ENCODE measurements around the gene TTC9B. TPM values are rescaled to one million over a fixed set of nuclear protein-coding genes. Genes with fewer than 3 reads are reported as not detected.
"Not testable (repeated sequence)": the region's sequence is repeated elsewhere in the genome, so short reads cannot be mapped to it uniquely, and the experiment has no call there.

Gene TTC9B
- total and polyA plus RNA-seq, 2 experiments from 2014 or later: 0.63 to 1.0 TPM

GRCh38 chr19:40174092-40174491 lies 44.1 kb downstream of the TTC9B start:
- H3K4me1 ChIP-seq (ENCODE audit: insufficient read depth): no peaks in the 10 kb centered on the region
- no peaks in the 10 kb centered on the region for H3K79me2 ChIP-seq (replicated peaks; ENCODE audit: insufficient read depth)
- no peak overlapping the region for H3K4me3 ChIP-seq
- H3K4me2 ChIP-seq: no peak overlapping the region
- no peaks in the 10 kb centered on the region for H3K36me3 ChIP-seq (ENCODE audit: insufficient read depth)
- no peaks in the 10 kb centered on the region for H3F3A ChIP-seq (replicated peaks; ENCODE audit: low read depth)
- no peaks in the 10 kb centered on the region for H4K20me1 ChIP-seq (replicated peaks; ENCODE audit: insufficient read depth)
- peaks cover 5% of the 10 kb centered on the region for H3K9me3 Mint-ChIP-seq
- peaks cover 3% of the 10 kb centered on the region for H3K27me3 Mint-ChIP-seq (ENCODE audit: insufficient read depth, low read depth, poor library complexity)
- H2AFZ ChIP-seq: no peak overlapping the region
- H3K9me2 ChIP-seq (ENCODE audit: insufficient read depth): no peaks in the 10 kb centered on the region
- DNase-seq (ENCODE audit: low spot score) (no peak), ATAC-seq (no peak)
- no peaks in the 10 kb centered on the region for H3K36me3 Mint-ChIP-seq (ENCODE audit: low read depth)
- H3K27ac ChIP-seq (ENCODE audit: low read depth): no peak overlapping the region
- no peak for TF ChIP-seq ZNF331 (CRISPR knock-in tag; IDR thresholded peaks at IDR 0.05; ENCODE audit: low read depth)
- no peak for TF ChIP-seq POLR2AphosphoS5 (IDR thresholded peaks at IDR 0.05; ENCODE audit: low read depth)
- H3K4me1 Mint-ChIP-seq: no peaks in the 10 kb centered on the region
- no peak overlapping the region for H3K4me3 Mint-ChIP-seq
- H3K27me3 ChIP-seq (ENCODE audit: insufficient read depth): no peaks in the 10 kb centered on the region
- no peak overlapping the region for H3K27ac Mint-ChIP-seq

- not testable (repeated sequence) for ATAC-seq; H3K4me3 ChIP-seq; H4K20me1 ChIP-seq (replicated peaks; ENCODE audit: insufficient read depth); H3K79me2 ChIP-seq (replicated peaks; ENCODE audit: insufficient read depth); H3K27me3 ChIP-seq (ENCODE audit: insufficient read depth); H3K4me1 ChIP-seq (ENCODE audit: insufficient read depth); H3K36me3 ChIP-seq (ENCODE audit: insufficient read depth); H3K4me3 Mint-ChIP-seq; H3K4me1 Mint-ChIP-seq; H3F3A ChIP-seq (replicated peaks; ENCODE audit: low read depth); H3K4me2 ChIP-seq; H3K27ac ChIP-seq (ENCODE audit: low read depth); H3K27me3 Mint-ChIP-seq (ENCODE audit: insufficient read depth, low read depth, poor library complexity); H3K9me2 ChIP-seq (ENCODE audit: insufficient read depth); H3K36me3 Mint-ChIP-seq (ENCODE audit: low read depth); H3K9me3 Mint-ChIP-seq; DNase-seq (ENCODE audit: low spot score); H3K27ac Mint-ChIP-seq
- 0 out of 2 replicates have a peak overlapping the region, but pooled peaks have one; percentile 72 for H2AFZ ChIP-seq
Measured at GRCh38 chr19:40171293-40171692, 46.9 kb downstream of the TTC9B start.

- H3K79me2 ChIP-seq (replicated peaks; ENCODE audit: insufficient read depth); H3K27ac Mint-ChIP-seq; H4K20me1 ChIP-seq (replicated peaks; ENCODE audit: insufficient read depth); H3K36me3 Mint-ChIP-seq (ENCODE audit: low read depth); H3K4me3 ChIP-seq; H3K27ac ChIP-seq (ENCODE audit: low read depth); H3K9me2 ChIP-seq (ENCODE audit: insufficient read depth); H3K9me3 Mint-ChIP-seq; ATAC-seq; DNase-seq (ENCODE audit: low spot score); H3K27me3 ChIP-seq (ENCODE audit: insufficient read depth); H3K4me1 ChIP-seq (ENCODE audit: insufficient read depth); H3K4me2 ChIP-seq; H3F3A ChIP-seq (replicated peaks; ENCODE audit: low read depth); H3K4me1 Mint-ChIP-seq; H3K36me3 ChIP-seq (ENCODE audit: insufficient read depth); H3K4me3 Mint-ChIP-seq: not testable (repeated sequence)
- H3K27me3 Mint-ChIP-seq (ENCODE audit: insufficient read depth, low read depth, poor library complexity): peaks cover 12% of the 10 kb centered on the region
- H2AFZ ChIP-seq: 0 out of 2 replicates have a peak overlapping the region, but pooled peaks have one; percentile 72
Measured at GRCh38 chr19:40170303-40170989, 47.7 kb downstream of the TTC9B start.

DNA sequence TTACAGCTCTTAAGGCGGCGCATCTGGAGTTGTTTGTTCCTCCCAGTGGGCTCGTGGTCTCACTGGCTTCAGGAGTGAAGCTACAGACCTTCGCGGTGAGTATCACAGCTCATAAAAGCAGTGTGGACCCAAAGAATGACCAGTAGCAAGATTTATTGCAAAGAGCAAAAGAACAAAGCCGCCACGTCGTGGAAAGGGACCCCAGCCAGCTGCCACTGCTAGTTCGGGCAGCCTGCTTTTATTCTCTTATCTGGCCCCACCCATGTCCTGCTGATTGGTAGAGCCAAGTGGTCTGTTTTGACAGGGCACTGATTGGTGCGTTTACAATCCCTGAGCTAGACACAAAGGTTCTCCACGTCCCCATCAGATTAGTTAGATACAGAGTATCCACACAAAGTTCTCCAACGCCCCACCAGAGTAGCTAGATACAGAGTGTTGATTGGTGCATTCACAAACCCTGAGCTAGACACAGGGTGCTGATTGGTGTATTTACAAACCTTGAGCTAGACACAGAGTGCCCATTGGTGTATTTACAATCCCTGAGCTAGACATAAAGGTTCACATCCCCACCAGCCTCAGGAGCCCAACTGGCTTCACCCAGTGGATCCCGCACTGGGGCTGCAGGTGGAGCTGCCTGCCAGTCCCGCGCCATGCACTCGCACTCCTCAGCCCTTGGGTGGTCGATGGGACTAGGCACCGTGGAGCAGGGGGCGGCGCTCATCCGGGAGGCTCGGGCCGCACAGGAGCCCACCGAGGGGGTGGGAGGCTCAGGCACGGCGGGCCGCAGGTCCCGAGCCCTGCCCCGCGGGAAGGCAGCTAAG lies 48.5 kb downstream of the TTC9B start:
- H3K9me2 ChIP-seq (ENCODE audit: insufficient read depth); ATAC-seq; H4K20me1 ChIP-seq (replicated peaks; ENCODE audit: insufficient read depth); H3K36me3 Mint-ChIP-seq (ENCODE audit: low read depth); H3K4me3 Mint-ChIP-seq; H3K27me3 ChIP-seq (ENCODE audit: insufficient read depth); H3K4me3 ChIP-seq; H3K4me2 ChIP-seq; DNase-seq (ENCODE audit: low spot score); H2AFZ ChIP-seq; H3K27ac ChIP-seq (ENCODE audit: low read depth); H3K36me3 ChIP-seq (ENCODE audit: insufficient read depth); H3F3A ChIP-seq (replicated peaks; ENCODE audit: low read depth); H3K4me1 ChIP-seq (ENCODE audit: insufficient read depth); H3K79me2 ChIP-seq (replicated peaks; ENCODE audit: insufficient read depth); H3K4me1 Mint-ChIP-seq; H3K27ac Mint-ChIP-seq; H3K9me3 Mint-ChIP-seq: not testable (repeated sequence)
- peaks cover 18% of the 10 kb centered on the region for H3K27me3 Mint-ChIP-seq (ENCODE audit: insufficient read depth, low read depth, poor library complexity)

Other genes with a start within 250 kb of the TTC9B start
- gene PSMC4, start 247.2 kb downstream of the TTC9B start, total RNA-seq (2014; rRNA removed; shearing (Covaris generic)): 147 and 161 TPM in 2 replicates
- 135 and 139 TPM in 2 replicates for gene PSMC4, start 247.2 kb downstream of the TTC9B start, polyA plus RNA-seq (2016; fragmentation: Nextera tagmentation; extraction: Ambion mirVana)
- 0.38 and 0.62 TPM in 2 replicates for gene ZNF546, start 221.3 kb downstream of the TTC9B start, total RNA-seq (2014; rRNA removed; shearing (Covaris generic))
- gene ZNF546, start 221.3 kb downstream of the TTC9B start, polyA plus RNA-seq (2016; fragmentation: Nextera tagmentation; extraction: Ambion mirVana): 0.47 and 0.95 TPM in 2 replicates
- gene ZNF780B, start 162.2 kb downstream of the TTC9B start, total RNA-seq (2014; rRNA removed; shearing (Covaris generic)): 11.0 and 11.2 TPM in 2 replicates
- 3.8 and 4.9 TPM in 2 replicates for gene ZNF780B, start 162.2 kb downstream of the TTC9B start, polyA plus RNA-seq (2016; fragmentation: Nextera tagmentation; extraction: Ambion mirVana)
- gene ZNF780A, start 127.4 kb downstream of the TTC9B start, total RNA-seq (2014; rRNA removed; shearing (Covaris generic)): 15.0 and 23.6 TPM in 2 replicates
- gene ZNF780A, start 127.4 kb downstream of the TTC9B start, polyA plus RNA-seq (2016; fragmentation: Nextera tagmentation; extraction: Ambion mirVana): 11.8 and 12.3 TPM in 2 replicates
- 13.7 and 14.5 TPM in 2 replicates for gene MAP3K10, start 27.0 kb downstream of the TTC9B start, total RNA-seq (2014; rRNA removed; shearing (Covaris generic))
- 5.4 and 5.9 TPM in 2 replicates for gene MAP3K10, start 27.0 kb downstream of the TTC9B start, polyA plus RNA-seq (2016; fragmentation: Nextera tagmentation; extraction: Ambion mirVana)
- gene CCNP, start 8.3 kb upstream of the TTC9B start, total RNA-seq (2014; rRNA removed; shearing (Covaris generic)): 0.39 and 7.1 TPM in 2 replicates
- 2.2 and 3.3 TPM in 2 replicates for gene CCNP, start 8.3 kb upstream of the TTC9B start, polyA plus RNA-seq (2016; fragmentation: Nextera tagmentation; extraction: Ambion mirVana)
- 105 and 123 TPM in 2 replicates for gene AKT2, start 67.0 kb upstream of the TTC9B start, total RNA-seq (2014; rRNA removed; shearing (Covaris generic))
- gene AKT2, start 67.0 kb upstream of the TTC9B start, polyA plus RNA-seq (2016; fragmentation: Nextera tagmentation; extraction: Ambion mirVana): 16.6 and 17.6 TPM in 2 replicates
- gene C19orf47, start 130.0 kb upstream of the TTC9B start, total RNA-seq (2014; rRNA removed; shearing (Covaris generic)): 17.2 and 26.6 TPM in 2 replicates
- 13.1 and 15.2 TPM in 2 replicates for gene C19orf47, start 130.0 kb upstream of the TTC9B start, polyA plus RNA-seq (2016; fragmentation: Nextera tagmentation; extraction: Ambion mirVana)
- gene PLD3, start 130.3 kb upstream of the TTC9B start, total RNA-seq (2014; rRNA removed; shearing (Covaris generic)): 488 and 490 TPM in 2 replicates
- 179 and 181 TPM in 2 replicates for gene PLD3, start 130.3 kb upstream of the TTC9B start, polyA plus RNA-seq (2016; fragmentation: Nextera tagmentation; extraction: Ambion mirVana)
- 0.52 TPM in 1 of 2 replicates, not detected in the other for gene HIPK4, start 171.8 kb upstream of the TTC9B start, total RNA-seq (2014; rRNA removed; shearing (Covaris generic))
- 0.21 and 0.37 TPM in 2 replicates for gene HIPK4, start 171.8 kb upstream of the TTC9B start, polyA plus RNA-seq (2016; fragmentation: Nextera tagmentation; extraction: Ambion mirVana)
- 4.2 and 4.3 TPM in 2 replicates for gene PRX, start 195.0 kb upstream of the TTC9B start, total RNA-seq (2014; rRNA removed; shearing (Covaris generic))
- gene PRX, start 195.0 kb upstream of the TTC9B start, polyA plus RNA-seq (2016; fragmentation: Nextera tagmentation; extraction: Ambion mirVana): 4.1 and 4.2 TPM in 2 replicates
- gene SERTAD1, start 207.6 kb upstream of the TTC9B start, total RNA-seq (2014; rRNA removed; shearing (Covaris generic)): 5.1 and 9.1 TPM in 2 replicates
- 4.6 and 5.0 TPM in 2 replicates for gene SERTAD1, start 207.6 kb upstream of the TTC9B start, polyA plus RNA-seq (2016; fragmentation: Nextera tagmentation; extraction: Ambion mirVana)
- 15.4 and 21.3 TPM in 2 replicates for gene SERTAD3, start 226.0 kb upstream of the TTC9B start, total RNA-seq (2014; rRNA removed; shearing (Covaris generic))
- gene SERTAD3, start 226.0 kb upstream of the TTC9B start, polyA plus RNA-seq (2016; fragmentation: Nextera tagmentation; extraction: Ambion mirVana): 24.1 and 27.9 TPM in 2 replicates
- gene BLVRB, start 247.4 kb upstream of the TTC9B start, total RNA-seq (2014; rRNA removed; shearing (Covaris generic)): 51.7 and 53.7 TPM in 2 replicates
- gene BLVRB, start 247.4 kb upstream of the TTC9B start, polyA plus RNA-seq (2016; fragmentation: Nextera tagmentation; extraction: Ambion mirVana): 43.7 and 45.6 TPM in 2 replicates
- gene SPTBN4, start 248.6 kb upstream of the TTC9B start, total RNA-seq (2014; rRNA removed; shearing (Covaris generic)): 2.3 and 4.5 TPM in 2 replicates
- 1.6 and 2.2 TPM in 2 replicates for gene SPTBN4, start 248.6 kb upstream of the TTC9B start, polyA plus RNA-seq (2016; fragmentation: Nextera tagmentation; extraction: Ambion mirVana)